Neural cell (in vitro differentiated cells): Measurements from ENCODE around the gene SUMO4.

Source experiments
- EZH2 ChIP-seq: fragments of 200-600, 300-800 bp; shearing (Covaris generic), sonication (generic); IDR thresholded peaks from 2 replicates; pipeline ENCODE4 v1.6.1; 2014; ENCODE audit warnings: antibody characterized with exemption, low read length, borderline replicate concordance, mild to moderate bottlenecking; ENCODE audit not compliant: insufficient read depth, poor library complexity, severe bottlenecking
- REST ChIP-seq: IDR thresholded peaks from 2 replicates; pipeline ENCODE4 v1.6.1; 2012; ENCODE audit warnings: borderline replicate concordance
- TF ChIP-seq, protein P1 (sequence below): fragments of 450-650 bp; IDR thresholded peaks from 2 replicates; pipeline ENCODE4 v1.5.1; 2014; ENCODE audit warnings: antibody characterized with exemption, mild to moderate bottlenecking, moderate library complexity; ENCODE audit not compliant: poor library complexity, severe bottlenecking

- TF ChIP-seq, protein P1, sequence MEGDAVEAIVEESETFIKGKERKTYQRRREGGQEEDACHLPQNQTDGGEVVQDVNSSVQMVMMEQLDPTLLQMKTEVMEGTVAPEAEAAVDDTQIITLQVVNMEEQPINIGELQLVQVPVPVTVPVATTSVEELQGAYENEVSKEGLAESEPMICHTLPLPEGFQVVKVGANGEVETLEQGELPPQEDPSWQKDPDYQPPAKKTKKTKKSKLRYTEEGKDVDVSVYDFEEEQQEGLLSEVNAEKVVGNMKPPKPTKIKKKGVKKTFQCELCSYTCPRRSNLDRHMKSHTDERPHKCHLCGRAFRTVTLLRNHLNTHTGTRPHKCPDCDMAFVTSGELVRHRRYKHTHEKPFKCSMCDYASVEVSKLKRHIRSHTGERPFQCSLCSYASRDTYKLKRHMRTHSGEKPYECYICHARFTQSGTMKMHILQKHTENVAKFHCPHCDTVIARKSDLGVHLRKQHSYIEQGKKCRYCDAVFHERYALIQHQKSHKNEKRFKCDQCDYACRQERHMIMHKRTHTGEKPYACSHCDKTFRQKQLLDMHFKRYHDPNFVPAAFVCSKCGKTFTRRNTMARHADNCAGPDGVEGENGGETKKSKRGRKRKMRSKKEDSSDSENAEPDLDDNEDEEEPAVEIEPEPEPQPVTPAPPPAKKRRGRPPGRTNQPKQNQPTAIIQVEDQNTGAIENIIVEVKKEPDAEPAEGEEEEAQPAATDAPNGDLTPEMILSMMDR = no peak
- no peak for TF ChIP-seq REST
- no peak for TF ChIP-seq EZH2
Measured at GRCh38 chr6:149405823-149406765, 6.0 kb downstream of the SUMO4 start.
